ENCODE measurements around the gene TMEM38A.

GRCh38 chr19:16654140-16654539 is 6.8 kb upstream of the TMEM38A start:
- TF ChIP-seq POLR2AphosphoS5 (IDR thresholded peaks at IDR 0.05; ENCODE audit: low read depth, low read length), result no peak
- no peak for TF ChIP-seq REST (IDR thresholded peaks at IDR 0.05; ENCODE audit: insufficient read depth in 1 of 2, low read depth in 2 of 2, low read length in 2 of 2)
- TF ChIP-seq TAF1 (IDR thresholded peaks at IDR 0.05; ENCODE audit: borderline replicate concordance, insufficient read depth, low read length), result no peak

Measured in PFSK-1 (cell line).